Kasumi-1 (cell line): ENCODE measurements around the gene RAB20.
"Not testable (repeated sequence)": the region's sequence is repeated elsewhere in the genome, so short reads cannot be mapped to it uniquely, and the experiment has no call there.

Source experiments
- DNase-seq, 2 experiments: peaks; one replicate each; lab custom pipeline; 2025; lab: John Stamatoyannopoulos, UW

The RAB20 gene

GRCh38 chr13:110509971-110510786 lies 51.3 kb downstream of the RAB20 start:
- DNase-seq = peak; percentile 97 to 98

- DNase-seq = no peak
These were observed 52.0 kb downstream of the RAB20 start for GRCh38 chr13:110509478-110509926.

DNA sequence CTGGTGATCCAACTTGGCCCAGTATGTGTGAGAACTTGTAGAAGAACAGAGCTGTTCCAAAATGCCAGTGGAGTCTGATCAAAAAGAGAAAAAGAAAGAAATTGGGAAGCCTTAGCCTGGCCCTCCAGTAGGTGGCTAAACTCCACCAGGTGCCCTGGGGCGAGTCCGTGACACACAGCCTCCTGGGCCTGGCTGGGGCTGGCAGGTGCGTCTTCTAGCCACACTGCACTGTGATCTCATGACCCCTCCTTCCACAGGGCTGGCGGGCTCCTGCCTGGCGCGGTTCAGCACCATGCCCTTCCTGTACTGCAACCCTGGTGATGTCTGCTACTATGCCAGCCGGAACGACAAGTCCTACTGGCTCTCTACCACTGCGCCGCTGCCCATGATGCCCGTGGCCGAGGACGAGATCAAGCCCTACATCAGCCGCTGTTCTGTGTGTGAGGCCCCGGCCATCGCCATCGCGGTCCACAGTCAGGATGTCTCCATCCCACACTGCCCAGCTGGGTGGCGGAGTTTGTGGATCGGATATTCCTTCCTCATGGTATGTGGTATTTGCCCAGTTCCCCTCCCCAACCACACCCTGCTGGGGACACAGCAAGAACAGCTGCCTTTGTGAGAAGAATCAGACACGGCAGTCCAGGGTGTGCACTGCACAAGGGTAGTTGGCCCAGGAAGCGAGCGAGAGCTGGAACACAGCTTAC lies 53.7 kb downstream of the RAB20 start:
- DNase-seq = no peak

DNA sequence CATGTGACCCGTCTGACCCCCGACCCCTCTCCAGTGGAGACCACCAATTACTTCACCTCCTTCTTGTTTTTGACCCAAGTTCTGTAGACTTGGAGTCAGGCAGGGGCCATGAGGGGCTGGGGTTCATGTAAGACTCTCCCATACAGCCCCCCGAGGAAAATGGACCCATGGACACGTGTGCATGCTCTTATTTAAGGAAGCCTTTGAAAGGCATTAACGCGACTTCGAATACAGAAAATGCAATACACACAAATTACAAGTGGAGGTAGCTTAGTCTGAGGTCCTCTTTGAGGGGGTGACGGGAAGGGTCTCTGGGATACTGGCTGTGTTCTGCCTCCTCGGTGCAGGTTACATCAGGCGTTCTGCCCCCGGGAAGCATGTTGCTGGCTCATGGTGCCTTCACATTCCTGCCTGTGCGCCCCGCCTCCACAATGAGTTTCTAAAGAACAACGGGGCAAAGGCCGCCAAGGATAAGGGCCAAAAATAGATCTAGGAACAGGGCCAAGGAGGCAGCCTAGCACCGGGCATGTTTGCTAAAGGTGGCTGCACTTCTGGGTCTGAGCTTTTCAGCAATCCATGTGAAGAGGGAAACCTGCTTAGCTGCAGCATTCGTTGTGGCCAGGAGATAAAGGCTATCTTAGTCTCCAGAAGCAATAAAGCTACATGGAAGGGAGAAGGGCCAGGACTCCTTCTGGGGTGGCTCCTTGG lies 54.5 kb downstream of the RAB20 start:
- no peak for DNase-seq

DNA sequence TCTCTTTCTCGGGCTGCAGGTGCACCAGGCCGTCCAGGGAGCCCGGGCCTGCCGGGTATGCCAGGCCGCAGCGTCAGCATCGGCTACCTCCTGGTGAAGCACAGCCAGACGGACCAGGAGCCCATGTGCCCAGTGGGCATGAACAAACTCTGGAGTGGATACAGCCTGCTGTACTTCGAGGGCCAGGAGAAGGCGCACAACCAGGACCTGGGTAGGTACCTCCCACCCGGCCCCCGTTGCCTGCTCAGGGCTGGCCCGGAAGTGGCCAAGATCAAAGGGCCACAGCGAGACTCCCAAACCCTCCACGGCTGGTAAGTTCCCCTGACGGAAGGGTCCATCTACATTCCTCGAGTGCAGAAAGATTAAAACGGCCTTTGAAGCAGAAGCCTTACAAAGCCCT lies 55.1 kb downstream of the RAB20 start:
- no peak for DNase-seq

DNA sequence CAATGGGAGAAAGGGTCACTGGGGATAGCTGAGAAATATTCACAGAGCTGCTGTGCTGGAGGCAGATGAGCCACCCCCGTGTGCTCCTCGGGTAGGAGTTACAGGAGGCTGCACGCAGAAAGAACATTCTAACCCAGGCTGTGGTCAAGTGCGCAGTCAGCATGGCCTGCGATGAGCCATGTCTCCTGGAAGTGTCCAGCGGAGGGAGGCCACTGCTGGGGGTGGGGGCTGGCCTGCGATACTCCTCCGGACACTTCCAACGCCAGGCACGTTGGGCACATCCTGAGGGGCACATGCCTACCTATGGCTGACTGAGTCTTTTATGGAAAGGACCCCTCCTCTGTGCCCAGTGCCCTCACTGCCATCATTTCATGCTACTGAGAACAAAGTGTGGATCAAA lies 55.9 kb downstream of the RAB20 start:
- no peak for DNase-seq

- no peak for DNase-seq
These were observed 57.5 kb downstream of the RAB20 start for GRCh38 chr13:110503979-110504499.

DNA sequence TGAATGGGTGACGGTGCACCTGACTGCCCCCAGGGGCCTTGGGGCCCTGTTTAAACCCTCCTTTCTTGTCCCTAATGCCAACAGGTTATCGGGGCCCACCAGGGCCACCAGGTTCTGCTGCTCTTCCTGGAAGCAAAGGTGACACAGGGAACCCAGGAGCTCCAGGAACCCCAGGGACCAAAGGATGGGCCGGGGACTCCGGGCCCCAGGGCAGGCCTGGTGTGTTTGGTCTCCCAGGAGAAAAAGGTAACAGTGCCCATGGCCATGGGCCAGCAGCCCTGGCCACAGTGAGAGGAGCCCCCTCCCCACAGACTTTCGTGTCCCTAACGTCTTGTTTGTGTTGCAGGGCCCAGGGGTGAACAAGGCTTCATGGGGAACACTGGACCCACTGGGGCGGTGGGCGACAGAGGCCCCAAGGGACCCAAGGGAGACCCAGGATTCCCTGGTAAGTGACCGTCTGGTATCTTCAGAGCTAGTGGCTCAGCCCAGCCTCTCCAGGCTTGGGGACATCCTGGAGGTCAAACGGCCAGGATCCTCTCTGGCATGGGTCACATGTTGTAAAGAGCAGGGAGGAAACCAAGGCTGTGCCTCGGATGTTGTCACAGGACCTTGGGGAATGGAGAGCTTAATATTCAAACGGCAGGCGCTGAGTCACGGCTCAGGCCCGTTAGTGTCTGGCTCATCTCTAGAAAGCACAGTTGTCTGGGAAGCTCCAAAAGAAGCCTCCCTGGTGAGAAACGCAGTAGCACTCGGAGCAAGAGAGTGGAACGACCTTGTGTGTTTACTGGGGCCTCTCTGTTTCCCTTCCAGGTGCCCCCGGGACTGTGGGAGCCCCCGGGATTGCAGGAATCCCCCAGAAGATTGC lies 58.3 kb downstream of the RAB20 start:
- DNase-seq = no peak

GRCh38 chr13:110501188-110501587 lies 60.3 kb downstream of the RAB20 start:
- DNase-seq = no peak

DNA sequence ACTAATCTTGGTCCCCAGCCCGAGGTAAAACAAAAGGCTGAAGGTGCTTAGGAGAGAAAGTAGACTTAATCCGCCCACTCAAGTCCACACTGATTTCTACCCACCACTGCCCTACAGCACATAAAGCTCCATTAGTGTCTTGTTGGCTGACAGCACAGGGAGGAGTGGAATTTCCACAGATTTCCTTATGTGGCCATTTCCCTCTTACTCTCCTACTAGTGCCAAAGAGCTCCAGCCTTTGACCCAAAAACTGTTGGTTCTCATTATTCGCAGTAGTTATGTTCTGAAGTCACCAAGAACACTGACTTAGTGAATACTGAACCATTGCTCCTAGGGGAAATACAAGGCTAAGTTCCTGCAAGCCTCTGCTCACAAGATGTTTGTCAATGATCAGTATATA lies 61.2 kb downstream of the RAB20 start:
- DNase-seq = no peak

GRCh38 chr13:110499621-110500281 lies 61.8 kb downstream of the RAB20 start:
- no peak for DNase-seq

DNA sequence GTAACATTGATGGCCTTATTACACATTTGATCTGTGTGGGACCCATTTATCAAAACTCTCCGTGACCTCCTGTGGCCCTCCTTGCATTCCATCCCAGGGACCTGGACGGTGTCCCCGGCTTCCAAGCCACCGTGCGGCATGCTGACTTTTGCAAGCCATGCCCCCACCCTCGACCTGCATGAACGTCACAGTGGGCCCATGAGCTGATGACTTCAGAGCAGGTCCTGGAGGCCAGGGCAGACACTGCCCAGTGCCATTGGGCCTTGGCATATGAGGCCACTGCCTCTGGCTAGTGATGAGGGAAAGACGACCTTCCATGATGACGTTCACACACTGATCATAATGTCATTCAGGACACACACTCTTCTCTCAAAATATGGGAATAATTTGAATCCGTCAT lies 62.8 kb downstream of the RAB20 start:
- DNase-seq = no peak

DNA sequence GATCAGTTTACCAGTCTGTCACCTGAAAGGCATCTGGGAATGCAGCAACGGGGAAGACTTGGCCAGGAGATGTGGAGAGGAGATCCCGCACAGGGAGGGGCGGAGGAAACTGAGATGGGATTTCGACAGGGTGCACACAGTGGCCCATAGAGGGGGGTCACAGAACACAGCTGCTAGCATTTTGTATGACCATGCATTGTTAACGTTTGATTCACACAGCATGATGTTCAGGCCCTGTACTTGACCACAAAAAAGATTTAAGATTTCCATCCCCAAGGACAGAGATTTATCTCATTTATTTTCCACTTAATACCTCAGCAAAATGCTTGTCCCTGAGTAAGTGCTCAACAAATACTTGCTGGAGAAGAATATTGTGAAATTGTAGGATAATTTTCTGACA lies 63.2 kb downstream of the RAB20 start:
- no peak for DNase-seq

- DNase-seq = not testable (repeated sequence)
These were observed 63.6 kb downstream of the RAB20 start for GRCh38 chr13:110497896-110498295.

- DNase-seq = no peak
These were observed 64.5 kb downstream of the RAB20 start for GRCh38 chr13:110497003-110497402.

- no peak for DNase-seq
These were observed 65.2 kb downstream of the RAB20 start for GRCh38 chr13:110496281-110496680.

DNA sequence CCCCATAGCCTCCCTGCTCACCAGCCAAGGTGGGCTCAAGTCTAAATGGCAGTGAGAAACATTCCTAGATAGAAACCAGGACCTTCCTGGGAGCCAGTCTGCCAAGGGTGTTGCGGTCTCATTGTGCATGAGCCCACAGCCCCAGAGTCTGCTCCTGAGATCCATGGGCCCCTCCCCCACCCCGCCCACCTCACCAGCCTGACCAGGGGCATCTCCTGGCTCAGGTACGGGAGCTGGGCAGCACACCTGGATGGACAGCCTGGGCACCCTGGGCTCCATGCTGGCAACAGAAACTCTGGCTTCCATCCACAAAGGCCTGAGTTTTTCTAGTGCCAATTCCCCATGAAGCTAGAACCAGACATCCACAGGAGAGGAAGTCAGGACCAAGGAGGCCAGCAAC lies 65.6 kb downstream of the RAB20 start:
- DNase-seq = no peak

GRCh38 chr13:110495376-110495775 lies 66.1 kb downstream of the RAB20 start:
- no peak for DNase-seq

- DNase-seq = no peak
These were observed 67.9 kb downstream of the RAB20 start for GRCh38 chr13:110493613-110494012.

DNA sequence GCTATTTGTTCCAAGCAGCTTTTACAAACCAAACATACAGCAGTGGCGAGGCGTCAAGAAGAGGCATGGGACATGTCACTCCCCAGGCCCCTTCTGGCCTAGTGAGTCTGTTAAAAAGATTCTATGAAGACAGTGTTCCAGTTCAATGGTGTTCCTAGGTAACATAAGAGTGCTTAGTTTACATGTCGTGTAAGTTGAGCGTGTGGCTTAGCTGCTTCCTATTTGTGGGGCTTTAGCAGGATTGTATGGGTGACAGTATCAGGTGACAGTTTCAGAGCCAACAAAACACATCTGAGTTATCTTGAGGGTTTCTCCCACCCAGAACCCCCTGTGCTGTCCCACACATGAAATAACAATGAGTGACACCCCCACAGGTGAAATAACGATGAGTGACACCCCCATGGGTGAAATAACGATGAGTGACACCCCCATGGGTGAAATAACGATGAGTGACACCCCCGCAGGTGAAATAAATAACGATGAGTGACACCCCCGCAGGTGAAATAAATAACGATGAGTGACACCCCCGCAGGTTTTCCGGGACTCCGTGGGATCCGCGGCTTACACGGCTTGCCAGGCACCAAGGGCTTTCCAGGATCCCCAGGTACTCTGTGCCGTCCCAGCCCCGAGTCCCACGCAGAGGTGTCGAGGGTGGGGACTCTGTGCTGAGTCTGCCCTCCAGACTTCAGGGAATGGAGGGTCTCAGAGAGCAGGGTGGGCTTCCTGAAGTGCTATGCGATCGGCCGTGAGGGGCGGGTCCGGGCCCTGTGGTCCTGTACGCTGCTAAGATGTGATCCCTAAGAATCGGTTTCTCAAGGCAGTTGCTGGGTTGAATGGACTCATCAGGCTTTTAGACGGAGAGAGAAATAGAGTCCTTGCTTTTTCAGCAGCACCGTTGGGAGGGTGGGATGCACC lies 68.6 kb downstream of the RAB20 start:
- no peak for DNase-seq
